GM12875 (cell line): ENCODE results near the gene SEC16A.

ENCODE experiments used
- H3K4me3 ChIP-seq: one replicate; pipeline ENCODE4 v1.5.1; 2011; ENCODE audit warnings: low read depth, low read length, control low read depth
- TF ChIP-seq, protein P1 (sequence below): IDR thresholded peaks from 2 replicates; pipeline ENCODE4 v1.5.1; 2011; ENCODE audit warnings: low read depth, mild to moderate bottlenecking, control low read depth, inconsistent platforms, low read length, moderate library complexity, borderline replicate concordance; ENCODE audit not compliant: insufficient read depth

Gene SEC16A

DNA sequence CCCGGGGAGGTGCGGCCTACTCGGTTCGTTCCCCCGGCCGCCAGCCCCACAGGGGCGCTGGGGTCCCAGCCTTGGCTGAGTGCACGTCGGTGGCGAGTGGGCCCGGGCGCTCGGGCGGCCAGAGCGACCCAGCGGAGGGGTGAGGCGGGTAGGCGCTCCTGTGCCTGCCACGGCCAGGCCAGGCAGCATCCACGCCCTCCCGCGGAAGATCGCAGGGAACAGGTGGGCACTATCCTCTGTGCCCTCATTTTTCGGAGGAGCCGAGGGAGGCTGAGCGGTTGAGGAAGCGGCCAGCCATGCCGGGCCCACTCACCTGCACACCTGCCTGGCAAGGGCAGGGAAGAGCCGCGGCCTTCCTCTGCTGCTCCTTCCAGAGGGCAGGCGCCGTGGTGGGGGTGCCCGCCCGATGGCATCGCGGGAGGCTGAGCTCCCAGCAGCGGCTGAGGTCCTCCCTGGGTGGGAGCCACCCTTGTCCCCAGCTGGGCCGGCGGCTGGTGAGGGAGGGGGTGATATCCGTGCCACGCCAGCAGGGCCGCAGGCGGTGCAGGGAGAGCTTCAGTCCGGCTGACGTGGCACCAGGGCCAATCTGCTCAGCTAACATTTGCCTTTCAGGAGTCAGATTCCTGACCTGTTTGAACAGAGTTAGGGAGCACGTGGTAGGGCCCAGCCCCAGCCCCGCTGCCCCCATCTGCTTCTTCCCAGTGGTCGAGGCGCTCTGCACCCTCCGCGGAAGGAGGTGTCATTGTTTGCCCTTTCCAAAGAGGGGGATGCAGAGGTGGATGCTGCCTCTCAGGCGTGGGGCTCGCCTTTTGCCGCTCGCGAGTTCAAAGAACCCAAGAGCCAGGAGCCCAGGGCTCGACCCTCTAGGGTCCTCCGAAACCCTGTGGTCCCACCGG, 1.6 kb upstream of the SEC16A start:
- peak overlapping the region; percentile 60 for H3K4me3 ChIP-seq
- TF ChIP-seq, protein P1, sequence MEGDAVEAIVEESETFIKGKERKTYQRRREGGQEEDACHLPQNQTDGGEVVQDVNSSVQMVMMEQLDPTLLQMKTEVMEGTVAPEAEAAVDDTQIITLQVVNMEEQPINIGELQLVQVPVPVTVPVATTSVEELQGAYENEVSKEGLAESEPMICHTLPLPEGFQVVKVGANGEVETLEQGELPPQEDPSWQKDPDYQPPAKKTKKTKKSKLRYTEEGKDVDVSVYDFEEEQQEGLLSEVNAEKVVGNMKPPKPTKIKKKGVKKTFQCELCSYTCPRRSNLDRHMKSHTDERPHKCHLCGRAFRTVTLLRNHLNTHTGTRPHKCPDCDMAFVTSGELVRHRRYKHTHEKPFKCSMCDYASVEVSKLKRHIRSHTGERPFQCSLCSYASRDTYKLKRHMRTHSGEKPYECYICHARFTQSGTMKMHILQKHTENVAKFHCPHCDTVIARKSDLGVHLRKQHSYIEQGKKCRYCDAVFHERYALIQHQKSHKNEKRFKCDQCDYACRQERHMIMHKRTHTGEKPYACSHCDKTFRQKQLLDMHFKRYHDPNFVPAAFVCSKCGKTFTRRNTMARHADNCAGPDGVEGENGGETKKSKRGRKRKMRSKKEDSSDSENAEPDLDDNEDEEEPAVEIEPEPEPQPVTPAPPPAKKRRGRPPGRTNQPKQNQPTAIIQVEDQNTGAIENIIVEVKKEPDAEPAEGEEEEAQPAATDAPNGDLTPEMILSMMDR: no peak

DNA sequence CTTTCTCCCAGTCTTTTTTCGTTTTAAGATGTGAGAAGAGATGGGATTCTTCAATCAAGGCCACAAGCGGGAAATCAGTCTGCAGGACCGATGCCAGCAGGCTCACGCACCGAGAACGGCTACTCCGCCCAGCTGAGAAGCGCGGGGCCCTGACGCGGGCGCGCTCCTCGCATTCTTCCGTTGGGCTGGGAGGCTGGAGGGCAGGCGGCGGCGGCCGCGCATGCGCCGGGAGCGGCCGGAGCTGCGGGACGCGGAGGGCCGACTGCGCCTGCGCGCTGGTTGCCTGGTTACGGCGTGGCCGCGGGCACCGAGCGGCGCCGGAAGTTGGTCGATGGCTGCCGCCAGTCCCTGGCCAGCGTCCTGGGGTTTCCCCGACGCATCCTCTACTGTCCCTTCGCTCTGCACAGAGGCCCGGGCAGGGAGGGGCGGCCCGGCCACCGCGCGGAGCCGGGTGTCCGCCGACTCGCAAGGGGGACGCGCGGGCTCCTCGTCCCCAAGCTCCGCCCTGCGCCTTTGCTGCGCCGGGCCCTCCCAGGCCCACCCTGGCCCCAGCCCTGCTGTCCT, 831 bp upstream of the SEC16A start:
- TF ChIP-seq, protein P1: no peak
- peak overlapping the region; percentile 60 for H3K4me3 ChIP-seq

DNA sequence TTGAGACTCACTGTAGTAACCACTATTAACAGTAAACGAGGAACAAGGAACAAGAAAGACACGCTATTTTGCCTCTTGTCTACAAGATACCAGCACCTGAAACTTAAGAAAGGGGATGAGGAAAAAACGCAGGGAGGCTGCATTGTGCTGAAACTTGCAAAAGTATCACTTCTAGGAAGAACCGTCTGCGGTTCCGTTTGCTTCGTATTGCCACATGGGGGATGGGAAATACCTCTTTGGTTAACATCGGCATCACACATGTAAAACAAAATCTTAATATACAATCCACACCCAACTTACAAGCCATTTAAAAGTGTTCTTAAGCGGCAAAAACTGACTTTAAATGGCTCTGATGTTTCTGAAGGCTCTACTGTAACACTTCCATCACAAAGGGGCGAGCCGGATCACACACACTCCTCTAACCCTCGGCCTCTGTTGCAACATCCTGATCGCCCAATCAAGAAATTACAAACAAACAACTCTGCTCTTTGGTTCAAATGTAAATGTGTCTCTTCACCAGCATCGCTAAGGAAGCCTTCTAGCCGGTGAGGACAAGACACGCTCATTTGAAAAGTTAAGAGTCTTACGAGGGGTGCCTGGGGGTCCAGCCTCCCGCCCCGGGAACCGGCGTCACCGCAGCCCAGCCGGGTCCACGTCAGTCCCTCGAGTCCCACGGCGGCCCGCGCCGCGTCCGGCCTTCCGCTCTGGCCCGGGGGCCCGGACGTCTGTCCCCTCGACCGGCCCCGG, 621 bp downstream of the SEC16A start:
- H3K4me3 ChIP-seq: peak overlapping the region; percentile 89
- TF ChIP-seq, protein P1: no peak

DNA sequence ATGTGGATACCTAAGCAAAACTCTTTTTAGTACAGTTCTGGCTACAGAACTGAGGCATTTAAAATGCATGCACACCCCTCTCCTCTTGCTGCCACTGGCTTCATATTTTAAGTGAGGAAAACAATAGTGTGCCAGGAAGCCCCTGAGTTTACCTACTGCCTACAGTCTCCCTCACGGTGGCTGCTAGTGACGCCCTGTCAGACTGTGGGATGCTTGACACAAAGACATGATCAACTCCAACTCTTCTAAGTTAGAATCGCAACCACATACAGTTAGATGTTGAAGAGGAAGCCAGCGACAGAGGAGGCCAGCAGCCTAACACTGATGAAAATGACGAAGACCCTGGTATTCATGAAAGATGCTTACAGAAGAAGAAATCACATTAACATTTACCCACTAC, 1.3 kb downstream of the SEC16A start:
- peak overlapping the region; percentile 89 for H3K4me3 ChIP-seq
- TF ChIP-seq, protein P1: no peak

DNA sequence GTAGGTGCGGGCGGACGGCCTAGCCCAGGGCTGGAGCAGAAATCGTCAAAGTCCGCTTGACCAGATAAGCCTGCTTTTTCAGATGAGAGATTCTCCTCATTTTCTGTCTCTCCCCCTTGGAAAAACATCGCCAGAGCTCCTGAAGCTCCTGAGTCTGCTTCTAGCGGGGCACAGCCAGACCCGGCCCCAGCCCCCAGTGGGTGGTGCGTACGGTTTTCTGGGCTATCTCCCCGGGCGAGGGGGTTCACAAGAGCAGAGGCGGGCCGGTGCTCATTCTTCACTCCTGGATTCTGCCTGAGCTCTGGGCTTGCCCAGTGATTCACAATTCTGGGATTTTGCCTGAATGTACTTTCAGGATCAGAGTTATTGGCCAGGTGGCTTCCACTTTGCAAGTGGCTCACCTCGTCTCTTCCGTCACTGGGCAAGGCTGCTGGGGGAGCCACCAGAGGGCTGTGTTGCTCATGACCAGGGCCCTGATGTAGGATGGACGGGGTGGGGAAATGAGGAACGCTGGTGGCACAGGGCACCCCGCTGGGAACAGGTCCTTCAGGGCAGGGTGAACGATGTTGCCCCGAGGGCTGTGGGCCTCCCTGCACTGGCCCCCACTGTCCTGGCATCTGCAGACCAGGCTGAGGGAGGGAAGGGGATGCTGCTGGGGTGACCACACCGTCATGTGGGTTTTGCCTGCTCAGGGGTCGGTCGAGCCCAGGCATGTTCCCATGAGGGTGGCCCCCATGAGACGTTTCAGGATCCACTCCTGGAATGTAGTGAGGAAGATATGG, 6.3 kb downstream of the SEC16A start:
- no peak overlapping the region for H3K4me3 ChIP-seq
- TF ChIP-seq, protein P1: no peak

DNA sequence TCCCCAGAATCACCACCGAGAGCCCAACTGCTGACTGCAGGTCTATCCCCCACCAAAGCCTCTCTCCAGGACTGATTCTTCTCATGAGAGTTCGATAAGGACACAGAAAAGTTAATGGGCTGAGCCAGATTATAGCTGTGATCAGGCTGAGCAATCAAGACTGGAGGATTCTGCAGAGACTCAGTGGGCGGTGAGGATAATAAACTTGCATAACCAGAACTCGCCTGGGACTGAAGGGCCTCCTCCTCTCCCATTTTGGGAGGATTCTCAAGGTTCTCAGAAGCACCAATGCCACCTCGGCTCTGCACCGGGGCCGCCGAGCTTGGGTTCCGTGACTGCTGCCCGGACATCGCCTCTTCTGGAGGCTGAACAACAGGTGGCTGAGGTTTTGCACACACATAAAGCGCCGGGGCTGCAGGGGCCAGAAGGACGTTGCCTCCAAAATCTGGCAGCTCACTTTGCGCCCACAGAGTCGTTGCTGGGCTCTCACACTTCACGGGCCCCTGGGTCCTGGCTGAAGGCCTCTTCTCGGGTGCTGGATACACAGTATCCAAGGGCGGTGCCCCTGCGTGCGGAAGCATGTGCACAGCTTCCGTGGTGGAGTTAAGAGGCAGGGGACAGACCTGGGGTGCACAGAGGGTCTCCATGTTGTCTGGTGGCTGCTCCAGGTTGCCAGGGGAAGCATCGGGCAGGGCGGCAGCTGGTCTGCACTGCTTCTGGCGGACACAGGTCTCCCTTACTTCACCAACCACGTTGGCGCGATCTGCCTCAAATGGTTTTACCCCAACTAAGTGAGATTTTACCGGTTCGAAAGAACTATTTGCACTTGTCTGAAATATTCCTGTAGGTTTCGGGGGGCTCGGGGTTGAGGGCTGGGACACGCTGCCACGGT, 7.6 kb downstream of the SEC16A start:
- TF ChIP-seq, protein P1: no peak
- no peak overlapping the region for H3K4me3 ChIP-seq
